CD4-positive, alpha-beta T cell (primary cell): ENCODE results near the gene ELMO2. TPM values are rescaled to one million over a fixed set of nuclear protein-coding genes. Genes with fewer than 3 reads are reported as not detected.

Experiments used
- ATAC-seq: fragments of 200-7000 bp; cut with Tn5 transposase; one replicate; pipeline ENCODE4 v1.10.0; 2022; ENCODE audit warnings: mild to moderate bottlenecking; ENCODE audit not compliant: poor library complexity
- CTCF ChIA-PET: fragments of 350-600 bp; sonication (Branson Sonifier 250); formaldehyde crosslinking; loops from one replicate; lab custom pipeline; 2021; ENCODE audit warnings: antibody characterized with exemption, inconsistent platforms; lab: Charles Lee
- POLR2A ChIA-PET: fragments of 350-600 bp; sonication (Branson Sonifier 250); formaldehyde crosslinking; loops from one replicate; lab custom pipeline; 2021; ENCODE audit warnings: antibody characterized with exemption, inconsistent platforms; lab: Charles Lee
- DNase-seq, 14 experiments: peaks; one replicate each; pipeline ENCODE4 v3.0.0-alpha.2; 2013 to 2020; ENCODE audit warnings: mixed read lengths in 2 of 14
- H3K27ac ChIP-seq, 2 donors: one replicate each; pipeline versions ENCODE4 v1.5.1 to v1.7.0; 2013; ENCODE audit warnings: low read length in 2 of 2, low read depth in 1 of 2, mild to moderate bottlenecking in 1 of 2
- H3K27me3 ChIP-seq, 2 experiments: 1 replicate in 1 of 2; 2 replicates in 1 of 2; pipeline versions ENCODE4 v1.6.1 to v1.7.0; 2013; ENCODE audit warnings: low read length in 2 of 2, control low read depth in 1 of 2, mild to moderate bottlenecking in 1 of 2, moderate library complexity in 1 of 2; ENCODE audit not compliant: insufficient read depth in 2 of 2, control insufficient read depth in 1 of 2
- H3K36me3 ChIP-seq: one replicate; pipeline ENCODE4 v1.6.1; 2013; ENCODE audit warnings: low read length, control low read depth; ENCODE audit not compliant: insufficient read depth
- H3K4me1 ChIP-seq: one replicate; pipeline ENCODE4 v1.6.1; 2013; ENCODE audit warnings: low read length, control low read depth; ENCODE audit not compliant: insufficient read depth
- H3K4me3 ChIP-seq: one replicate; pipeline ENCODE4 v1.5.1; 2013; ENCODE audit warnings: mild to moderate bottlenecking, low read length, moderate library complexity
- H3K9me3 ChIP-seq, 2 experiments: 1 replicate in 1 of 2; 2 replicates in 1 of 2; pipeline versions ENCODE4 v1.6.1 to v1.7.0; 2013; ENCODE audit warnings: low read length in 2 of 2, mild to moderate bottlenecking in 2 of 2, control low read depth in 1 of 2, moderate library complexity in 1 of 2; ENCODE audit not compliant: control insufficient read depth in 1 of 2, insufficient read depth in 1 of 2
- H3K27ac Mint-ChIP-seq: one replicate; pipeline ENCODE4 v1.8.0; 2020; ENCODE audit warnings: mixed read lengths
- H3K27me3 Mint-ChIP-seq: one replicate; pipeline ENCODE4 v1.8.0; 2021; ENCODE audit warnings: mixed read lengths
- H3K36me3 Mint-ChIP-seq: one replicate; pipeline ENCODE4 v1.8.0; 2021; ENCODE audit warnings: low read depth, mixed read lengths
- H3K4me1 Mint-ChIP-seq: one replicate; pipeline ENCODE4 v1.8.0; 2021; ENCODE audit warnings: low read depth, mixed read lengths
- H3K4me3 Mint-ChIP-seq: one replicate; pipeline ENCODE4 v1.8.0; 2020; ENCODE audit warnings: mild to moderate bottlenecking, mixed read lengths
- H3K9me3 Mint-ChIP-seq: one replicate; pipeline ENCODE4 v1.8.0; 2020; ENCODE audit warnings: mixed read lengths
- CTCF ChIP-seq: fragments of 200-600 bp; IDR thresholded peaks from one replicate; pipeline ENCODE4 v1.8.0; 2022; ENCODE audit warnings: antibody characterized with exemption, mild to moderate bottlenecking
- intact Hi-C, 2 experiments: fragments of 100-400 bp; cut with DNase I in 1 of 2; cut with micrococcal nuclease in 1 of 2; formaldehyde crosslinking; loops; one replicate each; pipeline versions ENCODE4 v1.15.1 to v1.9.0; 2023 to 2025; cut with DNase I, micrococcal nuclease
- total RNA-seq, 174 experiments: library from RNA in 2 of 174; stranded (reverse) in 2 of 174; gene quantifications; one replicate each; pipeline ENCODE4 v1.2.3 and lab custom pipeline; 2021 to 2026

Gene ELMO2
- total RNA-seq, 2 experiments from 2014 or later, result 85.6 TPM

GRCh38 chr20:46342010-46342378 lies 64.4 kb downstream of the ELMO2 start:
- Mint-ChIP-seq H3K4me3 (no peak overlapping the region), H3K27me3 (peaks cover 21% of the 10 kb centered on the region), H3K27ac (no peak overlapping the region), H3K9me3 (no peaks in the 10 kb centered on the region), H3K4me1 (peaks cover 24% of the 10 kb centered on the region), H3K36me3 (peaks cover 7% of the 10 kb centered on the region)
- ChIA-PET POLR2A (interaction anchor here (0.7 to 1.3 kb wide), 3 partner anchors 21 to 64 kb away, joined by 3 to 4 read pairs (median 3); partner anchors contain the start of gene ELMO2), CTCF (no interaction called here)
- Histone ChIP-seq H3K36me3 (peaks cover 3% of the 10 kb centered on the region), H3K4me1 (peaks cover 21% of the 10 kb centered on the region), H3K27me3 (peaks cover 19 to 34% of the 10 kb centered on the region in 2 experiments), H3K27ac (no peak overlapping the region), H3K4me3 (no peak overlapping the region), H3K9me3 (no peaks in the 10 kb centered on the region)
- no peak for TF ChIP-seq CTCF
- ATAC-seq, result no peak
- no peak for DNase-seq
- intact Hi-C loops, result no loop called here

- no peaks in the 10 kb centered on the region for H3K9me3 ChIP-seq
- Mint-ChIP-seq H3K36me3 (peaks cover 3% of the 10 kb centered on the region), H3K27ac (no peak overlapping the region), H3K4me3 (no peak overlapping the region), H3K9me3 (no peaks in the 10 kb centered on the region), H3K4me1 (peaks cover 22% of the 10 kb centered on the region), H3K27me3 (peaks cover 25% of the 10 kb centered on the region)
- H3K4me3 ChIP-seq, result no peak overlapping the region
- no peak for ATAC-seq
- peaks cover 24 to 36% of the 10 kb centered on the region in 2 experiments for H3K27me3 ChIP-seq
- no peaks in the 10 kb centered on the region for H3K36me3 ChIP-seq
- TF ChIP-seq CTCF, result no peak
- H3K27ac ChIP-seq, result no peak overlapping the region
- intact Hi-C loops, result no loop called here
- POLR2A ChIA-PET, result interaction anchor here (0.7 kb wide), 1 partner anchor 22 kb away, joined by 3 read pairs; no protein-coding TSS in a partner anchor
- no peak for DNase-seq
- H3K4me1 ChIP-seq, result peaks cover 21% of the 10 kb centered on the region
- CTCF ChIA-PET, result no interaction called here
Measured at GRCh38 chr20:46341074-46342009, 65.1 kb downstream of the ELMO2 start.

- peaks cover 30 to 50% of the 10 kb centered on the region in 2 experiments for H3K27me3 ChIP-seq
- Mint-ChIP-seq H3K9me3 (no peaks in the 10 kb centered on the region), H3K36me3 (no peaks in the 10 kb centered on the region), H3K4me1 (peaks cover 13% of the 10 kb centered on the region), H3K4me3 (no peak overlapping the region), H3K27me3 (peaks cover 45% of the 10 kb centered on the region), H3K27ac (no peak overlapping the region)
- no peak overlapping the region for H3K4me3 ChIP-seq
- H3K9me3 ChIP-seq, result peaks cover 0 to 7% of the 10 kb centered on the region in 2 experiments
- ATAC-seq (no peak), DNase-seq (no peak)
- ChIA-PET CTCF (no interaction called here), POLR2A (no interaction called here)
- peaks cover 20% of the 10 kb centered on the region for H3K4me1 ChIP-seq
- intact Hi-C loops, result no loop called here
- H3K27ac ChIP-seq, result no peak overlapping the region
- TF ChIP-seq CTCF, result no peak
- no peaks in the 10 kb centered on the region for H3K36me3 ChIP-seq
Measured at GRCh38 chr20:46339037-46339436, 67.4 kb downstream of the ELMO2 start.
